Mesenchymal stem cell (in vitro differentiated cells and primary cell): ENCODE results near the gene UBE2E1.
"Not testable (repeated sequence)": the region's sequence is repeated elsewhere in the genome, so short reads cannot be mapped to it uniquely, and the experiment has no call there.

Experiments
- DNase-seq: peaks from one replicate; pipeline ENCODE4 v3.0.0-alpha.2; 2013
- H2AFZ ChIP-seq: one replicate; pipeline ENCODE4 v1.6.1; 2013; ENCODE audit warnings: low read depth, mild to moderate bottlenecking, control low read depth, inconsistent platforms, low read length, moderate library complexity
- H2AK5ac ChIP-seq: 2 replicates; pipeline ENCODE4 v1.6.1; 2013; ENCODE audit warnings: low read length, moderate library complexity, mild to moderate bottlenecking, inconsistent platforms; ENCODE audit not compliant: severe bottlenecking
- H2BK120ac ChIP-seq: one replicate; pipeline ENCODE4 v1.6.1; 2013; ENCODE audit warnings: low read depth, mild to moderate bottlenecking, inconsistent platforms, low read length, moderate library complexity
- H2BK12ac ChIP-seq, 2 experiments: one replicate each; pipeline ENCODE4 v1.6.1; 2013; ENCODE audit warnings: inconsistent platforms in 2 of 2, low read length in 2 of 2, mild to moderate bottlenecking in 2 of 2, moderate library complexity in 2 of 2, control low read depth in 1 of 2
- H2BK15ac ChIP-seq: one replicate; pipeline ENCODE4 v1.6.1; 2013; ENCODE audit warnings: mild to moderate bottlenecking, low read depth, inconsistent platforms; ENCODE audit not compliant: poor library complexity, severe bottlenecking
- H2BK5ac ChIP-seq: 2 replicates; pipeline ENCODE4 v1.6.1; 2013; ENCODE audit warnings: low read depth, mild to moderate bottlenecking, low read length, control low read depth, inconsistent platforms; ENCODE audit not compliant: poor library complexity, severe bottlenecking
- H3K14ac ChIP-seq, 2 experiments: one replicate each; pipeline ENCODE4 v1.6.1; 2013; ENCODE audit warnings: inconsistent platforms in 2 of 2, low read length in 2 of 2, control low read depth in 1 of 2, mild to moderate bottlenecking in 1 of 2, moderate library complexity in 1 of 2
- H3K18ac ChIP-seq, 2 experiments: one replicate each; pipeline ENCODE4 v1.6.1; 2013; ENCODE audit warnings: inconsistent platforms in 2 of 2, low read length in 2 of 2, control low read depth in 1 of 2, low read depth in 1 of 2, mild to moderate bottlenecking in 1 of 2
- H3K23ac ChIP-seq, 2 experiments: one replicate each; pipeline ENCODE4 v1.6.1; 2013; ENCODE audit warnings: inconsistent platforms in 2 of 2, low read length in 2 of 2, mild to moderate bottlenecking in 2 of 2, moderate library complexity in 2 of 2, control low read depth in 1 of 2
- H3K27ac ChIP-seq: 2 replicates; pipeline ENCODE4 v1.5.1; 2013; ENCODE audit warnings: mild to moderate bottlenecking, moderate library complexity, low read length, control low read depth, inconsistent platforms; ENCODE audit not compliant: poor library complexity, severe bottlenecking
- H3K27me3 ChIP-seq, 2 experiments: 2 replicates each; pipeline versions ENCODE4 v1.6.1 to v1.7.0; 2013; ENCODE audit warnings: low read length in 2 of 2, mild to moderate bottlenecking in 2 of 2, moderate library complexity in 2 of 2, control low read depth in 1 of 2, inconsistent platforms in 1 of 2; ENCODE audit not compliant: control insufficient read depth in 1 of 2, insufficient read depth in 1 of 2
- H3K36me3 ChIP-seq, 2 experiments: 2 replicates each; pipeline versions ENCODE4 v1.6.1 to v1.7.0; 2013; ENCODE audit warnings: low read length in 2 of 2, control low read depth in 1 of 2, inconsistent platforms in 1 of 2, low read depth in 1 of 2, mild to moderate bottlenecking in 1 of 2; ENCODE audit not compliant: insufficient read depth in 2 of 2, control insufficient read depth in 1 of 2
- H3K4ac ChIP-seq, 2 experiments: one replicate each; pipeline ENCODE4 v1.6.1; 2013; ENCODE audit warnings: inconsistent platforms in 2 of 2, low read length in 2 of 2, mild to moderate bottlenecking in 2 of 2, moderate library complexity in 2 of 2, control low read depth in 1 of 2, low read depth in 1 of 2
- H3K4me1 ChIP-seq: 2 replicates; pipeline ENCODE4 v1.6.1; 2013; ENCODE audit warnings: low read depth, low read length, control low read depth; ENCODE audit not compliant: control insufficient read depth, insufficient read depth
- H3K4me2 ChIP-seq: 2 replicates; pipeline ENCODE4 v1.6.1; 2013; ENCODE audit warnings: low read length, mild to moderate bottlenecking, inconsistent platforms; ENCODE audit not compliant: poor library complexity, severe bottlenecking
- H3K4me3 ChIP-seq, 2 experiments: 2 replicates each; pipeline versions ENCODE4 v1.5.1 to v1.7.0; 2013; ENCODE audit warnings: low read length in 2 of 2, mild to moderate bottlenecking in 2 of 2, control low read depth in 1 of 2, low read depth in 1 of 2; ENCODE audit not compliant: insufficient read depth in 1 of 2
- H3K79me1 ChIP-seq: replicated peaks from 2 replicates; pipeline ENCODE4 v1.6.1; 2013; ENCODE audit warnings: mild to moderate bottlenecking, control low read depth, low read length, inconsistent platforms; ENCODE audit not compliant: poor library complexity, severe bottlenecking
- H3K9ac ChIP-seq: 2 replicates; pipeline ENCODE4 v1.7.0; 2013; ENCODE audit warnings: mild to moderate bottlenecking, low read length, moderate library complexity
- H3K9me3 ChIP-seq: 2 replicates; pipeline ENCODE4 v1.7.0; 2013; ENCODE audit warnings: mild to moderate bottlenecking, low read length; ENCODE audit not compliant: control insufficient read depth
- H4K8ac ChIP-seq: one replicate; pipeline ENCODE4 v1.6.1; 2013; ENCODE audit warnings: inconsistent platforms, mild to moderate bottlenecking, low read length, moderate library complexity
- H4K91ac ChIP-seq: one replicate; pipeline ENCODE4 v1.6.1; 2013; ENCODE audit warnings: mild to moderate bottlenecking, low read length, inconsistent platforms
- WGBS: methylation state at CpG from one replicate; pipeline ENCODE4 v1.1.7; 2013; ENCODE audit warnings: mixed read lengths; 5-methylcytosine and 5-hydroxymethylcytosine counted together

Gene UBE2E1

DNA sequence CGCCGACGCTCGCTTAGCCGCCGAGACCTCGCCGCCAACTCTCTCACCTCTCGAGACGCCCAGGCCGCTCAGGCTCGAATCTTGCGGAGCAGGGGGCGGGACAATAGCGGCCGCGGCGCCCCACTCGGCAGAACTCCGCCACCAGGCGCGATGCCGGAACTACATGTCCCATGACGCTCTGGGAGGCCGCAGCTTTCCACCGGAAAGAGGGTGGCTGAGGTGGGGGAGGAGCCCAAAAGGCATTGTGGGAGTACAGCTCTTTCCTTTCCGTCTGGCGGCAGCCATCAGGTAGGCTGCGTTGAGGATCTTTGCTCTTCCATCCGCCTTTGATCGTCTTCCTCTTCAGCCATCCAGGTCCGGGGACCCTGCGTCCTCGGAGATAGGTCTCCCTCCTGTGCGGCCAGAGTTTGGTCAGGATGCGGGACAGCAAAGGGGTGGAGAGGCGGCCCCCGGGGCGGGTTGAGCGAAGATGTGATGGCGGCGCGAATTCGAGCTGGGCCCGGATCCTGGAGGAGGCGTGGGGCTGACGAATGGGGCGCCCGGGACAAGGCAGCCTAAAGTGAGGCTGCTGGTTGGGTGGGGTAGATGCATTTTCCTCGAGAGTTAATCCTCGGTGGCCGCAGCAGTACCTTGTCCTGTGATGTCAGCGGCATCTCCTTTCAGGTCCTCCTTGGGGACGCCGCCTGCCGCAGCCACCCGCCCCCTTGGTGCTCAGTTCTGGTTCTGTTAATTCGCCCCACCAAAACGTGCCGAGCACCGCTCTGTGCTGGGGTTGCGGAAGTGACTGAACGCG, 111.3 kb downstream of the UBE2E1 start, which contains the start of the genes NKIRAS1 and RPL15:
Gene NKIRAS1 (minus strand): TSS at position 105 of the 793 bp plus-strand sequence. CDS start 6,086 bp downstream, outside the sequence.
Gene RPL15 (plus strand): TSS at position 247 of the 793 bp plus-strand sequence. CDS start 728 bp downstream, outside the sequence.
- H3K23ac ChIP-seq = peak within 1 kb of the TSS in 1 of 2 experiments; percentile 75
- no peak within 1 kb of the TSS for H2BK120ac ChIP-seq
- peak within 1 kb of the TSS; percentile 90 to 96 for H3K18ac ChIP-seq
- H2BK5ac ChIP-seq = no peak within 1 kb of the TSS
- peak within 1 kb of the TSS; percentile 77 for H4K8ac ChIP-seq
- H3K4me2 ChIP-seq = peak within 1 kb of the TSS; percentile 90
- peaks cover 10% of the 10 kb centered on the region for H3K79me1 ChIP-seq
- H2BK15ac ChIP-seq = peak within 1 kb of the TSS; percentile 37
- peak within 1 kb of the TSS; percentile 75 for H2AFZ ChIP-seq
- WGBS = under 1% methylated on average over 62 of the region's 64 CpGs
- DNase-seq = peak; percentile 97
- H4K91ac ChIP-seq = peak within 1 kb of the TSS; percentile 81
- H3K27ac ChIP-seq = peak within 1 kb of the TSS; percentile 76
- peak within 1 kb of the TSS; percentile 27 to 92 for H3K14ac ChIP-seq
- H3K27me3 ChIP-seq = no peaks in the 10 kb centered on the region
- H3K9me3 ChIP-seq = no peaks in the 10 kb centered on the region
- H2AK5ac ChIP-seq = peak within 1 kb of the TSS; percentile 58
- peak within 1 kb of the TSS; percentile 80 to 92 for H3K4me3 ChIP-seq
- peaks cover 5 to 36% of the 10 kb centered on the region in 2 experiments for H3K36me3 ChIP-seq
- H3K4me1 ChIP-seq = no peaks in the 10 kb centered on the region
- H3K9ac ChIP-seq = peak within 1 kb of the TSS; percentile 97
- H3K4ac ChIP-seq = peak within 1 kb of the TSS; percentile 80 to 81
- peak within 1 kb of the TSS in 1 of 2 experiments; percentile 10 for H2BK12ac ChIP-seq

DNA sequence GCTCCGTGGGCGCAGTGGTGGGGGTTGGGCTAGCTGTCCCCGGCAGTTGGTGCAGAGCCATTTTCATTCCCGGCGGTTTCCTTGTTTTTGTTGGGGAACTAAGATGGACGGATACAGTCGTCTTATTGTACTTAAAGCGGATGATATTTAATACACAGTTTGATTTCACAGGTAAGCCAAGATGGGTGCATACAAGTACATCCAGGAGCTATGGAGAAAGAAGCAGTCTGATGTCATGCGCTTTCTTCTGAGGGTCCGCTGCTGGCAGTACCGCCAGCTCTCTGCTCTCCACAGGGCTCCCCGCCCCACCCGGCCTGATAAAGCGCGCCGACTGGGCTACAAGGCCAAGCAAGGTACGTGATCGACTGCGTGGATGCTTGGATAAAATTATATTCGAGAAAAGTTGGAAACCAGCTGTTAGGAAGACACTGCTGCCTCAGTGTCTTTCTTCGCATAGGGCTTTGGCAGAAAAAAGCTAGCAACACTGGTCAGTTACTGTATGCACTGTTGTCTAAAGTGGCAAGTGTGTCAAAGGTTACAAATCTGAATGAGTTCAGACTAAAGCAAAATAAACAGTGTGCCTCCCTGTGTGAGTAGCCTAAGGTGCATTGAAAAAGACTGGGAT, 112.0 kb downstream of the UBE2E1 start:
- Histone ChIP-seq H3K9ac (peak overlapping the region; percentile 97), H2AK5ac (peak overlapping the region; percentile 58), H3K18ac (peak overlapping the region; percentile 90 to 96), H3K36me3 (peaks cover 5 to 37% of the 10 kb centered on the region in 2 experiments), H3K4me3 (peak overlapping the region; percentile 80 to 92), H4K8ac (peak overlapping the region; percentile 77), H3K23ac (peak overlapping the region in 1 of 2 experiments; percentile 72), H3K4ac (peak overlapping the region; percentile 76 to 80), H3K4me2 (peak overlapping the region; percentile 90), H3K14ac (peak overlapping the region in 1 of 2 experiments; percentile 92)
- not testable (repeated sequence) for H4K91ac ChIP-seq, H2AFZ ChIP-seq, H2BK5ac ChIP-seq, H2BK15ac ChIP-seq, H3K27ac ChIP-seq, H3K79me1 ChIP-seq, H2BK120ac ChIP-seq, H3K9me3 ChIP-seq, H3K27me3 ChIP-seq, H3K4me1 ChIP-seq, H2BK12ac ChIP-seq
- DNase-seq = peak; percentile 60
- under 1% methylated on average over 17 of the region's 21 CpGs for WGBS

DNA sequence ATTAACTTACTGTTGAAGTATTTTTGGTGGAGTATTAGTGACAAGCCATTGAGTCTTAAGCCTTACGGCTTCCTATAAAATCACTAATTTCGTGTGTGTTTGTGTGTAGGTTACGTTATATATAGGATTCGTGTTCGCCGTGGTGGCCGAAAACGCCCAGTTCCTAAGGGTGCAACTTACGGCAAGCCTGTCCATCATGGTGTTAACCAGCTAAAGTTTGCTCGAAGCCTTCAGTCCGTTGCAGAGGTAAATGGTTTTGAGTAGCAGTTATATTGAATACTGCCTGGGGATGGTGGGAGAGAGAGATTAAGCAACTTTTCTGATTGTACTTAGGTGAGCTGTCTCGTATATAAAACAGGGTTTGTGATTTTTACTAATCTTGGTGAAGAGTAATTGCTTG, 112.6 kb downstream of the UBE2E1 start:
- H2AFZ ChIP-seq, H3K4ac ChIP-seq, H2AK5ac ChIP-seq, H2BK120ac ChIP-seq, H3K4me1 ChIP-seq, H3K9me3 ChIP-seq, H3K27me3 ChIP-seq, H2BK15ac ChIP-seq, DNase-seq, H3K23ac ChIP-seq, H2BK12ac ChIP-seq, H2BK5ac ChIP-seq, H3K27ac ChIP-seq, H3K79me1 ChIP-seq, H4K91ac ChIP-seq, H3K18ac ChIP-seq, H3K14ac ChIP-seq, H4K8ac ChIP-seq: not testable (repeated sequence)
- peaks cover 5 to 37% of the 10 kb centered on the region in 2 experiments for H3K36me3 ChIP-seq
- H3K9ac ChIP-seq = peak overlapping the region; percentile 97
- H3K4me3 ChIP-seq = peak overlapping the region in 1 of 2 experiments; percentile 92
- H3K4me2 ChIP-seq = peak overlapping the region; percentile 90
- WGBS = 53% methylated on average over 12 of the region's 12 CpGs

DNA sequence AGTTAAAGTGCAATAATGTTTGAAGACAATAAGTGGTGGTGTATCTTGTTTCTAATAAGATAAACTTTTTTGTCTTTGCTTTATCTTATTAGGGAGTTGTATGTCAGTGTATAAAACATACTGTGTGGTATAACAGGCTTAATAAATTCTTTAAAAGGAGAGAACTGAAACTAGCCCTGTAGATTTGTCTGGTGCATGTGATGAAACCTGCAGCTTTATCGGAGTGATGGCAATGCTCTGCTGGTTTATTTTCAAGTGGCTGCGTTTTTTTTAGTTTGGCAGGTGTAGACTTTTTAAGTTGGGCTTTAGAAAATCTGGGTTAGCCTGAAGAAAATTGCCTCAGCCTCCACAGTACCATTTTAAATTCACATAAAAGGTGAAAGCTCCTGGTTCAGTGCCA, 113.9 kb downstream of the UBE2E1 start:
- no peak overlapping the region for H4K91ac ChIP-seq
- no peak overlapping the region for H3K27ac ChIP-seq
- peak overlapping the region; percentile 10 for H3K4me2 ChIP-seq
- no peak overlapping the region for H3K4me3 ChIP-seq
- H2BK120ac ChIP-seq = no peak overlapping the region
- WGBS = 100% methylated on average over 2 of the region's 2 CpGs
- no peak overlapping the region for H2BK12ac ChIP-seq
- no peak overlapping the region for H2AFZ ChIP-seq
- no peak overlapping the region for H3K18ac ChIP-seq
- no peak overlapping the region for H4K8ac ChIP-seq
- no peak overlapping the region for H2BK5ac ChIP-seq
- peak overlapping the region; percentile 10 for H3K9ac ChIP-seq
- peaks cover 10% of the 10 kb centered on the region for H3K79me1 ChIP-seq
- H3K4me1 ChIP-seq = peaks cover 6% of the 10 kb centered on the region
- DNase-seq = no peak
- no peak overlapping the region for H2AK5ac ChIP-seq
- H3K14ac ChIP-seq = no peak overlapping the region
- no peaks in the 10 kb centered on the region for H3K27me3 ChIP-seq
- no peak overlapping the region for H2BK15ac ChIP-seq
- H3K4ac ChIP-seq = no peak overlapping the region
- H3K23ac ChIP-seq = no peak overlapping the region
- no peaks in the 10 kb centered on the region for H3K9me3 ChIP-seq
- H3K36me3 ChIP-seq = peaks cover 5 to 37% of the 10 kb centered on the region in 2 experiments
